CD4-positive, alpha-beta T cell treated with Interleukin-12 subunit alpha and Interleukin-12 subunit beta, for 1 hour (primary cell): Measurements from ENCODE around the gene MELTF.
A peak's percentile ranks its signal among the peaks of the same experiment; 100 is the strongest.
"Not testable (repeated sequence)": the region's sequence is repeated elsewhere in the genome, so short reads cannot be mapped to it uniquely, and the experiment has no call there.

Experiments used
- DNase-seq: peaks from one replicate; pipeline ENCODE4 v3.0.0-alpha.2; 2020

The MELTF gene

DNA sequence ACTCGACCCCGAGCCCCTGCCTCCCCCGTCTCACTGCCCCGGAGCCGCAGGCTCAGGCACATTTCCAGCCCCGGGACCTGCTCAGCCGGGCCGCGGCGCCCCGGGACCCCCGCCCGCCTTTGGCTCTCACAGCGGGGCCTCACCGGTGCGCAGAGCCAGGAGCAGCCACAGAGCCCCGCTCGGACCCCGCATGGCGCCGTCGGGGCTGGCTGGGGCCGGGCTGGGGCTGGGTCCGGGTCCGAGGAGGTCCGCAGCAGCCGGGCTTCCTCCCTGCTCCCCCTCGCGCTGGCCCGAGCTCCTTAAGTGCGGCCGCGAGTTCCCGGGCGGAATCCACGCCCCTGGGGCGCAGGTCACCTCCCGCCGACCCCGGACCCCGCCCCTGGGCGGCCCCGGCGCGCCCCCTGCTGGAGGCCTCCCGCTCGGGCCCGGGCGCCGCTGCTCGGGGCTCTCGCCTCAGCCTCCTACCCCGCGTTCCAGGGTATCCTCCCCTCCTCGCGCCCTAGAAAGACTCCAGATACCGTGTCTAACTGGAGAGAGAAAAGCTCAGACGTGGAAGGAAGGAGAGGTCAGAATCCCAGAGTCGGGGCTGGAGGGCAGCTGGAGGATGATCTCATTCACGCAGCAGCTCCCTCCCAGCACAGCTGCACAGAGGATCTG is at the start of gene MELTF:
TSS of gene MELTF (minus strand) at position 307 of the 657 bp plus-strand sequence. CDS start at position 192, 115 bp downstream.
- peak; percentile 76 for DNase-seq

DNA sequence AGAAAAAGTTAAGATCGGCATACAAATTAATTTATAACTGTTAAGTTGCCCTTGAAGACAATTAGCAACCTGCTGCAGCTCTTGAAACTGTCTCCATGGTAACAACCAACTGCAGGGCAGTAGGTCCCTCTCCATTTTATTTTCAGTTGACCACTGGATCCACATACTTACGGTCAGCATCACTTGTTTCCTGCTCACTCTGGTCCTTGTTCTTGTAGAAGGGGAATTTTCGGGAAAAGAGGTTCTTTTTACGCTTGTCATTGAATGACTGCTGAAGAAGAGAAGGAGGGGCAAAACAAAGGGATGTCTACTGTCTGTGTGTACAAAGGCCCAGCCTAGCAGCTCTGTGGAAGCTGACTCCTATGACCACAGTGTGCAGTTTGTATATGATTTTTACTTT is 46.8 kb upstream of the MELTF start:
- DNase-seq, result no peak

DNA sequence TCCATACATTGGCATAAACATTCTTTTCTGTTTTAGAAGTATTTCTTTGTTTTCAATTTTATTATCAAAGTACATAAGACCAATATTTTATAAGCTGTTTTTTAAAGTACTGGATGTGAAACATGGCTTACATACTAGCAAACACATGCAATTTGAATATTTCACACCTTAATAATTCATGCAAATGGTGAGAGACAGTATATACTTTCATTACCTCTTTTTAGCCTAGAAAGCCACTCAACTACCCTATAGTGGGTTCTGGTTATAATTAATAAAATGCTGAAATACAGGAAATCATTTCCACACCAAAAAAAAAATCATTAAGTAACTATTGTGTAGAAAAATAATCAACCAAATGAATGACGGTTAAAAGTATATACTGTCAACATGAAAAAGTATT is 38.5 kb upstream of the MELTF start:
- no peak for DNase-seq

DNA sequence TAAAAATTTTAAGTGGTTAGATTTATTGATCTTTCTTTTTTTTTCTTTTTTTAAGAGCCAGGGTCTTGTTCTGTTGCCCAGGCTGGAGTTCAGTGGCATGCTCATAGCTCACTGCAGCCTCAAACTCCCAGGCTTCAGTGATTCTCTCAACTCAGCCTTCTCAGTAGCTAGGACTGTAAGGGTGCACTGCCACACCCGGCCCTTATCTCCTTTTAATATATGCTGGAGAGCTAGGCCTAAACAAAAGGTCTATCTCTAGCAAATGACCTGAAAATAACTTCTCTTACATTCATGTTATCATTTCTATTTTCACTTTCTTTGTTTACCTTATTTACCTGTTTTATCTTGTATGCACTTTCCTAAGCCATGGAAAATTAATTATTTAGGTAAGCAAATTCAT is 35.2 kb upstream of the MELTF start:
- no peak for DNase-seq

DNA sequence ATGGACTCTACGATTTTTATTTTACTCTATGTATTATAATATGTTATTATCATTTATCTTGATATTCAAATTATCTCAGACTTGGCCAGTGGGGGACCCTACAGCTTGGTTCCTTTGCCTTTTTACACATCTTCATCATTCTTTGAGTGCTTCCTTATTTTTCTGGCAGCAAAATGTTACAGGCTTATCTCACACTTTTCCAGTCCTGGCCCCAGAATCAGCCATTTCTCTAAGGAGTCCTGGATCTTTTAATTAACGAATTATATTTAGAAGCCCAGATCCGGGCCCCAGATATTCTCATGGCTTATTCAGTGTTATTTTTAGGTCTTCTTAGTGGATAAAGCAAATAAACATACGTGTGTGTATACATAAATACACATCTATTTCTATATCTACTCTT is 32.8 kb upstream of the MELTF start:
- no peak for DNase-seq

DNA sequence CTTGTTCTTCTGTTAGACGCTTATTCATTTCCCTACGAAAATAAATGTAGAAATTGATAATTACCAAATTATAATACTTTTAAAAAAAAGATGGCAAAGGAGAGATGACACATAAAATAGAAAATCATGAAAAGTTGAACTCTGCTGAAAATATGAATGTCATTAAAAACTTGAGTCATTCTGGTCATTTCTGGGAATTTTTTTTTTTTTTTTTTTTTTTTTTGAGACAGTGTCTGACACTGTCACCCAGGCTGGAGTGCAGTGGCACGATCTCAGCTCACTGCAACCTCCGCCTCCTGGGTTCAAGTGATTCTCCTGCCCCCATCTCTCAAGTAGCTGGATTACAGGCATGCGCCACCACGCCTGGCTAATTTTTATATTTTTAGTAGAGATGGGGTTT is 22.0 kb upstream of the MELTF start:
- DNase-seq, result not testable (repeated sequence)

DNA sequence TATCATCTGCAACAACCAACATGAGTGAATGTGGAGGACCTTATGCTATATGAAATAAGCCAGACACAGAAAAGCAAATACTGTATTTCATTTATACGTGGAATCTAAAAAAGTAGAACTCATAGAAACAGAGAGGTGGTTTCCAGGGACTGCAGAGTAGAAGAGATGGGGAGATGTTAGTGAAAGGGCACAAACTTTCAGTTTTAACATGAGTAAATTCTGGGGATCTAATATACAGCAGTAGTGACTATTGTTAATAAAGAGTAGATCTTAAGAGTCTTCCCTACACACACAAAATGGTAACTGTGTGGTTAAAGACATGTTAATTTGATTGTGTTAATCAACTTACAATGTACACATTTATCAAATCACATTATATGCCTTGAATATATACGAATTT is 20.9 kb upstream of the MELTF start:
- DNase-seq, result no peak

DNA sequence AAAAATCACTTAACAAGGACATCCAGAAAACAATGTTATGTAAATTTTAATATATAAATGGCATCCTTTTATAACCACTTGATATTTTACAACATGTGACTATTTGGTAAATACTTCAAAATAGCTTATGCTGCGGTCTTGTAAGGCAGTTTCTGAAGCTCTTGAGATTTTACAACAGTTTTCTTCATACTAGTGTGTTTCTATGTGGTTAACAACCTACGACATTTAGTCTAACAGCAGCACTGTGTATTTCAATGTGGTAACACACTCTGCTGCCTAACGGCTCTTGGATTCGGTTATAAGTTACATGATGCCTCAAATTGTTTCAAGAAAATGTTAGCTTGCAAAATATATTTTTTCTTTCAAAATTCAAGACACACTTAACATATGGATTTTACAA is 12.9 kb upstream of the MELTF start:
- DNase-seq, result no peak

DNA sequence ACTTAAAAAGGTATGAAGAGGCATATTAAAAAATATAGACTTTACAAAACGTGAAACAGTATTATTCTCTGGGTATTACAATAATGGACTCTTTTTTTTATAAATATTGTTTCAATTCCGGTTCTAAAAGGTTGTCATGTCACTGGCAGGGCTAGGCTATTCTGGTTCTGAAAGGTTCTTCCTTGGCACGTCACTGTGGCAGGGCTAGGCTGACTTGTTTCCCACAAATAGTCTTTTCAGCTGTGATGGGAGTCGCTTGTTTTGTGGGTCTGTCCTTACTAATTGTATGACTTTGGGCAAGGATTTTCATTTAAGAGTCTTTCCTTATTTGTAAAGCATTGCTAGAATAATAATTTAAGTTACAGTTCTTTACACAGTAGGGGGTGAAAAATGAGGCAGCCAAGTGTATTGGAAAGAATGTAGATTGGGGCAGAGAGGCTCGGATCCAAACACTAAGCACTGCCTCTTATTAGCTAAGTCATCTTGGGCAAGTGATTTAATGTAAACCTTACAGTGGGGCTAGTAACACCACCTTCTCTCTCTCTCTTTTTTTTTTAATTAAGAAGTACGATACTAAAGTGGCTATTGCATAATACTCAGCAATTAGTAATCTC is 12.4 kb upstream of the MELTF start:
- no peak for DNase-seq

DNA sequence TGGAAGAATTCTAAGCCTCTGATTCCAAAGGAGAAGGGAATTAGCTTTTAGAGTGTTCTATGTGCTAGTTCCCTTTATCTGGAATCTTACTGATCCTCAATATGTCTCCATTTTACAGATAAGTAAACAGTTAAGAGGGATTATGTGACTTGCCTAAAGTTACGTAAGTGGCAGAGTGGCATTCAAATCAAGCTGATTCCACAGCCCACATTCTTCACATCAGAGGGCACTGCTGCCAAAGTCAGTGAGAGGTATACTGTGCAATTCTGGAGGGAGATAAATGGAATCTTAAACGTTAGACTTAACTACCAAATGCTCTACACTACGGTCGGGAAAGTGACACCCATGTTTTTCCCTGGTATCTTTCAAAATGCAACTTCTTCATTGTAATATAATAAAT is 11.0 kb upstream of the MELTF start:
- no peak for DNase-seq

DNA sequence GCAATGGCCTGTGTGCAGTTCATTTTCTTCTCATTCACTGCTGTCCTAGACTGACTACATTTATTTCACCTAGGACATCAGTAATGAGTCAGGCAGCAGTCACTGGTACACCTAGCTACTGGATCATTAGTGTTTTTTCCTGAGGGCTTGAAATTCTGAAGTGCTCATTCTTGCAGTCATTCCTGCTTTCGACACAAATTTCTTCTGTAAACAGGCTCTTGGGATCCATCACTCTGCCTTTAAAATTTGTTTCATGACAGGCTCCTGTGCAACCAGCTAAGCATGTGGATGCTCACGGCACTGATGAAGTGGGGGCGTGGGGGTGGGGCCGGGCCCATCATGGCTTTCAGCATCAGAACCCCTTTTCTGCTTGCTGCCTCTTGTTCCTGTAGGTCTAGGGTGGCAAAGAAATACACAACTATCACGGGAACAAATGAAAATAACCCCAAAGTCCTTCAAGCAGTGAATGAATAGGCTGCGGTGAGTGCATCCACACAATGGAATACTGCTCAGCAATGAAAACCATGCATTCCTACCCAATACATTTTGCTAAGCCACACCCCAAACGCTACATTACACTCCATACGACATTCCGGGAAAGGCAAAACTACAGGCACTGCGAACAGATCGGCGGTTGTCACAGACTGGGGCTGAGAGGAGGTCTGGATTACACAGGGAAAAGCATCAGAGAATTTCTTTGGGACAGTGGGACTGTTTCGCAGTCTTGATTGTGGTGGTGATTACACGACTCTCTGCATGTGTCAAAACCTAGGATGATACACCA is 9.3 kb upstream of the MELTF start:
- no peak for DNase-seq

DNA sequence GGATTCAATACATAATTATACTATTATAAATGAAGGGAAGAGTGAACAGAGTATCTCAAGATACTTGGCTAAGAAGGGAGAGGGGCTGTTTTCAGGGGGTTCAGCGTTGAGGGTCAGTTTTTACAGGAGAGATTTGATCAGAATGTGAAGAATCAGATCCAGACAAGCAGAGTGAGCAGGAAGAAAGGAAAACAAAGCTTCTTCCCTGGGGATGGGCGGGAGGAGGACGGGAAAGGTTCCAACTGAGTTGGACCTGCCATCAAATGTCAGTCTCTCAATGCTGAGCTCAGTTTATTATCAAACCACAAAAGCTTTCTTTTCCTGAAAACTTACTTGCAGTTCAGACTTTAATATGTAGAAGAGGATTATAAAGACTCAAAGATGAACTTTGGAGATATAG is 6.0 kb upstream of the MELTF start:
- DNase-seq, result no peak

DNA sequence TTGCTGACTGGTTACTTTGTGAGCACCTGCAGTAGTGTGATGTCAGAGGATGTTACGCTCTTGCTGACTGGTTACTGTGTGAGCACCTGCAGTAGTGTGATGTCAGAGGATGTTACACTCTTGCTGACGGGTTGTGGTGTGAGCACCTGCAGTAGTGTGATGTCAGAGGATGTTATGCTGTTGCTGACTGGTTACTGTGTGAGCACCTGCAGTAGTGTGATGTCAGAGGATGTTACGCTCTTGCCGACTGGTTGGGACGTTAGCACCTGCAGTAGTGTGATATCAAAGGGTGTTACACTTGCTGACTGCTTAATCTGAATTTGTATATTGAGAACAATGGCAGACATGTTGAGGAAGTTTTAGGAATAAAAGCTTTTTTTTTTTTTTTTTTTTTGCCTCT is 5.2 kb upstream of the MELTF start:
- DNase-seq, result not testable (repeated sequence)

DNA sequence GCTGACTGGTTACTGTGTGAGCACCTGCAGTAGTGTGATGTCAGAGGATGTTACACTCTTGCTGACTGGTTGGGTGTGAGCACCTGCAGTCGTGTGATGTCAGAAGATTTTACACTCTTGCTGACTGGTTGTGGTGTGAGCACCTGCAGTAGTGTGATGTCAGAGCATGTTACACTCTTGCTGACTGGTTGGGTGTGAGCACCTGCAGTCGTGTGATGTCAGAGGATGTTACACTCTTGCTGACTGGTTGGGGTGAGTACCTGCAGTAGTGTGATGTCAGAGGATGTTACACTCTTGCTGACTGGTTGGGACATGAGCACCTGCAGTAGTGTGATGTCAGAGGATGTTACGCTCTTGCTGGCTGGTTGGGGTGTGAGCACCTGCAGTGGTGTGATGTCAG is 4.1 kb upstream of the MELTF start:
- not testable (repeated sequence) for DNase-seq

DNA sequence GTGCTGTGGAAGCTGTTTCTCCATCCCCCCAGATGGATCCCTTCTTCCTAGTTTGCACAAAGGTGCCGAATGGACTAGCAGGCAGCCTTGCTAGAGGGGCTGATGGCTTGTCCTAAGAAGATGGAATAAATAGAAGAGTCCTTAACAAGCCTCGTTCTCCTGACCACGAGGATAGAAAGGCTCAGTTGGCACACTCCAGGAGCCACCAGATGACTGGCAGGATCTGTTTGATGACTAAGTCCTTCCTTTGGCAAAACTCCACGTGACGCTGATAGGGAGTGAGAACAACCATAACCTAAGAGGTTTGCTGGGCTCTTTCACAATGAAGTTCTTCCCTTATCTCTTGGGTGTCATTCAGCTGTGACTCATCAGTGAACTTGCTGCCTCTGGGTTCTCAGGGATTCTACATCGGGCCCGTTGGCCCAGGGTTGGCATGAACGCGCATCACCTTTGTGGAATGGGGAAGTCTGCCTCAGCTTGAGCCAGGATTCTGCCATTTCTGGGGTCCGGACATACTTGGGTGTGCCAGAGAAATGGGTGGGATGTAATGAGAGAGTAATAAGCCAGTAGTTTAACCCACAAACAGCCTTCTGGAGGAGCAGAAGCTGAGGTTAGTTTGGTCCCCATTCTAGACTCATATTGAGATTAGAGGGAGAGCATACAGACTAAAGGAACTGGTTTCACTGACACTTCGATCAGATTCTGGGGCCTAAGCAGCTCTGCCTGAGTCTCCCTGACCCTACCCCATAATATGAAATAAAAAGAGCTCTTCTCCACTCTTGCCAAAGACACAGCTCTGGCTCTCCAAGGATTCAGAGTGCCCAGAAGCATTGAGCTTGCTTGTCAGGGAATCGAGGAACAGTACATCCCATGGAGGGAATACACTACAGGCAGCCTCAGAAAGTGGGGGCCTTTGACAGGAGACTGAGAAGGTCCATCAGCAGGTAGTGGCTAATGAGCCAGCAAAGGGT is 2.0 kb upstream of the MELTF start:
- DNase-seq, result peak; percentile 13

DNA sequence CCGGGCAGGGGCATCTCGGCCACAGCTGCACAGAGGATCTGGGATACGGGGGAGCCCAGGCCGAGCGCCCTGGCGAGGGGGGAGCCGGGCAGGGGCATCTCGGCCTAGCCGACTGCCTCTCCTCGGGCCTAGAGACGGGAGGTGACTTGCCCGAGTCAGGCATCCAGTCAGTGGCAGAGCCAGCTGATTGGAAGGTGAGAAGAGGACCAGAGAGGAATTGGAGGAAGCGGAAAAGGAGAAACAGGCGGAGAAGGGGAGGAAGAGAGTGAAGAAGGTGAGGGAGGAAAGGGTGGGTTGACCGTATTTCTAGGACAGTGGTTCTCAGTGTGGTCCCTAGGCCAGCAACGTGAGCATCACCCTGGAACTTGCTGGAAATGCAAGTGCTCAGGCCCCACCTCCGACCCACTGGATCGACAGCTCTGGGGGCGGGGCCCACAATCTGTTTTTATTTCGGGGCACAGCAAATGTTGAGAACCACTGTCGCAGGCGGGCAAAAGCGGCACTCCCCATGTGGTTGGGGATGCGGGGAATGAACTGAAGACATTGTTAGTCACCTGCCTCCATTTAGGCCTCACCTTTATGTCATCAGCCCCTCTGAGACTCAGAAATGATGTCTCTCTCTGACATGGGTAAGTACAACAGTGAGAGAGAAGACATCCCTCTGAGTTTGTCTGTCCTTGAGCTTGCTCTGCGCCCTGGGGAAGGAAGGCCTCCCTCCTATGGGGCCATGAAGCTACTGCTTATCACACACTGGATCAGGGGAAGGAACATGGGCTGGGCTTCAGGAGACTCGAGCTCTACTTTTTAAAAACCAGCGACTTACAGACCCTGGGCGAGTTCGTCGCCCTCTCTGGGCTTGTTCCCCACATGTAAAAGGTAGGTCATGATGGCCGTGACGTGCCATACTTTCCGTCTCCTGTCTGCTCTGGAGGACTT is 1.0 kb upstream of the MELTF start:
- DNase-seq, result no peak

DNA sequence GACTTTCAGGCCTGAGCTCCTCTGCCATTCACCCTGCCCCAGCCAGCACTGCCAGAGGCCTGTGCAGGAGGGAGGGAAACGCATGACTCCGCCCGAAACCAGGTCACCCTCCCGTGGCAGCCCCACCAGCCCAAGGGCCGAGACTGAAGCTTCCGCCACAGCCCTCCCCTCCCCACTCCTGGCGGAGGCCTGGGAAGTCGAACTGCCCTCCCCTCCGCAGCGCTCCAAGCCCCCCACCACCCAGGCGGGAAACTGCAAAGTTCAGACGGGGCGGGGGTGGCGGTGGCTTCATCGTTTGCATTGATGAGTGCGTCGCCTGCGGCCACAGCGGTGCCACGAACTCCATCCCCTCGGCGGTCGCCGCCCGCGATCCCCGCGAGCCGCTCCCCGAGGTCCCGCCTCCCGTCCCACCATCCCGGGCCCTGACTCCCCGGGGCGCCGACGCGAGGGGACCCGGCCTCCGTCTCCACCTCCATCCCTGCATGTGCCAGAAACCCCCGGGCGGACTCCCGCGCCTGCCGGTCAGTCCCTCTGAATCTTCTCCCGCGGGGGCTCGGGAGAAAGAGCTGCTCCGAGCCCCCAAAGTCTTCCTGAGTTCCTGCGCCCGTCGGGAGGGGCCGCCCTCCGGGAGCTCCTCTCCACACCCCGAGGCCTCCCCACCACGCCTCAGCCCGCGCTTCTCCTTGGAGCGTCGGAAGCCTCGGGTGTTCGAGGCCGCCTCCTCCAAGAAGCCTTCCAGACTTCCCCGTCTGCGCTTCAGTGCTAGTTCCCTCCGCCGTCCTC is 698 bp downstream of the MELTF start:
- no peak for DNase-seq

DNA sequence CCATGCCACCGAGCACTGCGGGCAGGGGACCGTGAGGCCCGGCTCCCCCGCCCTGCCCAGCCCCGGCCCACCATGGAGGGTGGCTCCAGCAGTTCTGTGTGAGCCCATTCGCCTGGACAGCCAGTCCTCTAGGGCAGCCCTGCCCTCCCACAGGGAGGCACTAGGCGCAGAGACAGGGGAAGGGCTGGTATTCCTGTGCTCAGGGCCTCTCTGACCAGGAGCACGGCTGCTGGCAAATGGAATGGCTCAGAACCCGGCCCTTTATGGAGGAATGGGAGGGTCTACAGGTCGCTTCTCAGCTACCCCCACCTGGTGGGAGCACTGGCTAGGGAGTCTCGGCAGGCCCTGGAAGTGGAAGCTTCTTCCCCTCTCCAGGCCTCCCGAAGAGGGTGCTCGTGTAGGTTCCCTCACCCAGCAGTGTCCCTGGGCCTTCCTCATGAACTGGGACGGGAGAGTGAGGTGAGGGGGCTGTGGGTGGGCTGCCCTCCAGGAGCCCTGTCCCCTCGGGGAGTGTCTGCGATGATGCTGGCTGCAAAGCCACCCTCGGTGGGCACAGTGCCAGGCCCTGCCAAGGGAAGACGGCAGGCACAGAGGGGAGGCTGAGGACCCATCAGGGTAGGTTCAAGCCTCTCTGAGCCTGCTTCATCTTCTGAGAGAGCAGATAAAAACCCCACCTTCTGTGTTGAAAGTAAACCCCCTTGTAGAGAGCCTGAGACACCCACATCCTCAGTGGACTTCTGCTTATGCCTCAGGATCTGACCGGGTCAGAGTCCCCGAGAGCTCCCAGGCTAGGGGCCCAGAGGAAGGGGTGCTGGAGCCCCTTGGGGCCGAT is 1.5 kb downstream of the MELTF start:
- DNase-seq, result no peak

DNA sequence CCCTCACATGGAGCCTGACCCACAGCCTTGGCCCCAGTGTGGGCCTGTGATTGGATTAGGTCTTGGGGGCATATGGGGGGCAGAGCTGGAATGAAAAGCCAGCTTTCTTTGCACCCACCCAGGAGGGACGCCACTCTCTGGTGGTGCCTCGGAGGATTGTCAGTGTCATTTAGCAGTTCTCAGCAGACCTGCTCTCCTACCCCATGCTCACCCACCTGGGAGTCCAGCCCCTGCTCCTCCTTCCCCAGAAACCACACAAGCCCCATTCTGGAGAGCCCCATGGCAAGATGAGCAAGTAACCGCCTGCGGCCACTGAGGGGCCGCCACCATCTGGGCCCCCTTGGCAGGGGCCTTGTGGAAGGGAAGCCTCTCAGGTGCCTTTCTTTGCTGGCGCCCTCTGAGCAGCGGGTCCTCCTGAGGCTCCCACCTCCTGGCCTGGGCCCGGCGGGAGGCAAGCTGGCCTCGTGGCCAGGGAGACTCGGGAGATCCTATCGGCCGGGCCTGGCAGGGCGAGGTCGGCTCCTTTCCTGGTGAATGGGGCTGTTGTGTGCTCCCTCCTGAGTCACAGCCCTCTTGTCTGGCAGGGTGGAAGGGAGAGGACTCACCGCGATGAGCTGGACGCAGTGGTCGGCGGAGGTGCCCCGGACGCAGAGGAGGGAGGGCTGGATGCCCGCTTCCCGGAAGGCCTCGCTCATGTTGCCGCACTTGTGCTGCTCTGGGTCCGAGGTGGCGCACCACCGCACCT is 2.3 kb downstream of the MELTF start:
- DNase-seq, result no peak
